NCI-H524 treated with DMSO at 0.1 percent for 48 hours (cell line): ENCODE results near the gene OR9A2.

Experiments used
- DNase-seq: peaks from one replicate; lab custom pipeline; 2025; lab: John Stamatoyannopoulos, UW

The OR9A2 gene

GRCh38 chr7:143027032-143027431 lies at the start of gene OR9A2:
Gene OR9A2 (minus strand): TSS chr7:143027132. CDS start chr7:143027132, 0 bp downstream.
- DNase-seq: no peak

GRCh38 chr7:143074141-143074540 lies 47.2 kb upstream of the OR9A2 start:
- DNase-seq: no peak

- no peak for DNase-seq
These were observed 46.6 kb upstream of the OR9A2 start for GRCh38 chr7:143073556-143073955.

GRCh38 chr7:143069912-143070500 lies 43.1 kb upstream of the OR9A2 start:
- DNase-seq: no peak

- no peak for DNase-seq
These were observed 41.5 kb upstream of the OR9A2 start for GRCh38 chr7:143068446-143068845.

- no peak for DNase-seq
These were observed 36.8 kb upstream of the OR9A2 start for GRCh38 chr7:143063741-143064140.

- no peak for DNase-seq
These were observed 28.8 kb upstream of the OR9A2 start for GRCh38 chr7:143055754-143056153.

- DNase-seq: no peak
These were observed 27.7 kb upstream of the OR9A2 start for GRCh38 chr7:143054621-143055020.

- no peak for DNase-seq
These were observed 25.1 kb upstream of the OR9A2 start, which contains the start of gene OR6V1 for GRCh38 chr7:143052041-143052440. Gene OR6V1 (plus strand): TSS chr7:143052341. CDS start chr7:143052341, 0 bp downstream.

GRCh38 chr7:143050931-143051330 lies 24.0 kb upstream of the OR9A2 start:
- no peak for DNase-seq

GRCh38 chr7:143049362-143049761 lies 22.4 kb upstream of the OR9A2 start:
- DNase-seq: no peak

GRCh38 chr7:143048827-143049226 lies 21.9 kb upstream of the OR9A2 start:
- no peak for DNase-seq

- DNase-seq: no peak
These were observed 20.4 kb upstream of the OR9A2 start for GRCh38 chr7:143047326-143047725.

- no peak for DNase-seq
These were observed 19.5 kb upstream of the OR9A2 start for GRCh38 chr7:143046426-143046851.

- no peak for DNase-seq
These were observed 16.5 kb upstream of the OR9A2 start for GRCh38 chr7:143043391-143043790.

GRCh38 chr7:143042790-143043271 lies 15.9 kb upstream of the OR9A2 start:
- DNase-seq: no peak

- peak; percentile 65 for DNase-seq
These were observed 15.3 kb upstream of the OR9A2 start for GRCh38 chr7:143042159-143042789.

- no peak for DNase-seq
These were observed 14.4 kb upstream of the OR9A2 start for GRCh38 chr7:143041346-143041745.

GRCh38 chr7:143040209-143040715 lies 13.3 kb upstream of the OR9A2 start:
- no peak for DNase-seq

GRCh38 chr7:143038635-143039034 lies 11.7 kb upstream of the OR9A2 start:
- DNase-seq: no peak

GRCh38 chr7:143027683-143028082 lies 751 bp upstream of the OR9A2 start:
- no peak for DNase-seq

GRCh38 chr7:143025371-143025770 lies 1.6 kb downstream of the OR9A2 start:
- no peak for DNase-seq

GRCh38 chr7:143023047-143023446 lies 3.9 kb downstream of the OR9A2 start:
- DNase-seq: no peak
